SKM-1 (cell line): ENCODE data around the gene CACNA2D4.

Experiments
- DNase-seq: peaks from one replicate; lab custom pipeline; 2025; ENCODE audit not compliant: unreplicated experiment; lab: John Stamatoyannopoulos, UW

Gene CACNA2D4

DNA sequence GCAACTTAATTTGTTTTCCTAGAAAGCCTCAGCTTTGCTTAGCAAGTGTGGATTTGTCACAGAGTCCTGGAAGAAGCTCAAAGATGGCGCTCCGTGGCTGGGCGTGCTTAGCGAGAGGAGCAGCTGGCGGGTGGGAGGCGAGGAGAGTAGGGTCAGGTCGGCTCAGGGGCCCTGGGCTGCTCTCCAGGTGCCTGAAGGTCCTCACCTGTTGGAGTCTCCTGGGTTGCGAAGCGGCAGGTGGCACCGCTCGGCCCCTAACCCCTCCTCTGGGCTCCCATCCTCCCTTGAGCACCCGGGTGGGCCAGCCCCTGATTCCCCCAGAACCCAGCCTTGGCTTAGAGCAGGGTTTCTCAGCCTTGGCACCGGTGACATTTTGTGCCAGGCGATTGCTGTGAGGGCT, 73.0 kb downstream of the CACNA2D4 start:
- no peak for DNase-seq

DNA sequence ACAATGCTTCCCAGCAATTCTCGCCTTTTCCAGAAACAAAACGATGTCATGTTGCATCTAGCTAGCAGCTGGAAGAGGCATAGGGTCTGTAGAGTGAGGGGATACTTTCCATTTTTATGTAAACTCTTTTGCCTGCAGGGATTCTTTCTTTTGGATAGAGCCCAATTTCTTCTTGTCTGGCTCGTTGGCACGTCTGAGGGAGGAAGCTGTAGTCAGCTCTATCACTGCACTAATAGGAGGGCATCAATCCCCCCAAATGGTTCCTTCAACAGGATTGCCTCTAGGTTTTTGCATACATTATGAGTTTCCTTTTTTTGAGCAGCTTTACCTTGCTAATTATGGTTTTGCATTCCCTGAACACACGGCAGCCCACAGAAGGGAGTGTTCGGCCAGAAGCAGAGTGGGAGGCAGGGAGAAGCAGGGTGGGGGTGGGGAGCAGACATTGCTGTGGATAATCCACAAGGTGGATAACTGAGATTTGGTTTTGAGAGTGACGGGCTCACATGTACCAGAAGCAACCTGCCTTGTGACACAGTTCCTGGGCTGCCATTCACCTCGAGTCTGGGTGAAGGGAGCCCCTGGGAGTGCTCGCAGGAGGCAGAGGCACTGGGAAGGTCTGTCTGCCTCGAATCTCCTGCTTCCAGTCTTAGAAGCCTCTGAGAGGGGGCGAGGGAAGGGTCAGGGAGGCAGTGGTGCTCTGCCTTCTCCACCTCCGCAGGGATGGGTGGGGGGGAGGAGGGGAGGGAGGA, 73.6 kb downstream of the CACNA2D4 start:
- no peak for DNase-seq

DNA sequence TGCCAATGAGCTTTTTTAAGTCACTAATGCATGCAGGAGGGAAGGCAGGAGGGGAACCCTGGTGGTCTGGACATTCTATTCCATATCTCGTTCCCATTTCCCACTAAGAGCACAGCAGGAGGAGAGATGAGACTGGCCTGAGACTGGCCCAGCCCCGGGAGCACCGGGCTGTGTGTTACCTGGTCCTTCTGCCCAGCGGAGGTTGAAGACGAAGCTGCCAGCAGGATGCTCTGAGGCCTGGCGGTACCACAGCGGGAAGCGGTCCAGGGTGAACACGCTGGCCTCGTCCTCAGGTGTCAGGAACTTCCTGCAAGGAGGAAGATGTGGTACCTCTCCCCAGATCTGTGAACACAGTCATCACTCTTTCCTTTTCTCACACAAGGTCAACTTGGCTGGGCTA, 74.2 kb downstream of the CACNA2D4 start:
- DNase-seq = no peak

DNA sequence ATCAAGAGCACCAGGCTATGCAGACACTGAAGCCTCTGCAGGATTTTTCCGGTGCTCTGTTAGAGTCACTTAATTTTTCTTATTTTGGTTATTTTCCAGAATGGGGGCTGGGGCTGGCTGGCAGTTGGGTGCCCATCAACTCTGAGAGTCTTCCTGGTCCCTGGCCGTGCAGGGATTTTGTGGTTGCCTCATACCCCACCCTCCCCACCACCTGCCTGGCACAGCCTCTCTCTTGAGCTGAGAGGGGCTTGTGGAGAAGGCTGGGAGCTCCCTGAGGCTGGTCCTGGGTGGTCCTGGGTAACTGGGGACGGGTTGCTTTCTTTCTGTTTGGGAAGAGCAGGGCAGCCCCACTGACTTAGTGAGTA, 74.8 kb downstream of the CACNA2D4 start:
- no peak for DNase-seq

DNA sequence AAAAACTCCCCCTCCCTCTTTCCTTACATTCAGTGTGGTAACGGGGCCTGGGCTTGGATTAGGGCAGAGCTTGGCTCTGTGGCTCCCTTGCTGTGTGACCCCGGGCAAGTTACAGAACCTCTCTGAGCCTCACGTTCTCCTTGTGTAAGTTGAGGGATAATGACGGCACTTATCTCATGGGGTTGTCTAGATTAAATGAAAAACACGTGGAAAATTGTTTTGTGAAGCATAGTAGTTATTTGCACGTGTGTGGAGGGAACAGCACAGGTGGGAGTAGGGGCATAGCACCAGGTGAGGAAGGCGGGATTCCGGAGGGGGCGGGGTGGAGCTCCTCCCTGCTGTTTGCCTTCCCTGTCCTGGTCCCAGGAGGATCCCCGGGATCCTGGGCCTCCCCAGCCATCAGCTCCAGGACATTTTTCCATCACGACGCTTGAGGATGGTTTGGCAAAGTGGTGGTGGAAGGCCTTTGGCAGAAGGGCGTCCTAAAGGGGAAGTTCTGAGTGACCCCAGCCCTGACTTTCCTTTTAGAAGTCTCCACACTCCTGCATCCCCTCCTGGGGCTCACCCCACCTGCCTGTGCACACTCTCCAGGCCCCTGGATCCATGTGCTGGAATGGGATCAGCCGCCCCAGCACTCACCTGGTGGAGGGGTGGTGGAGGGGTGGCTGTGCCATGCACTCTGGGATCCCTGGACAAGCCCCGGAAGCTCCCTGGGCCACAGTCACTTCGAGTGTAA, 75.4 kb downstream of the CACNA2D4 start:
- DNase-seq = no peak

DNA sequence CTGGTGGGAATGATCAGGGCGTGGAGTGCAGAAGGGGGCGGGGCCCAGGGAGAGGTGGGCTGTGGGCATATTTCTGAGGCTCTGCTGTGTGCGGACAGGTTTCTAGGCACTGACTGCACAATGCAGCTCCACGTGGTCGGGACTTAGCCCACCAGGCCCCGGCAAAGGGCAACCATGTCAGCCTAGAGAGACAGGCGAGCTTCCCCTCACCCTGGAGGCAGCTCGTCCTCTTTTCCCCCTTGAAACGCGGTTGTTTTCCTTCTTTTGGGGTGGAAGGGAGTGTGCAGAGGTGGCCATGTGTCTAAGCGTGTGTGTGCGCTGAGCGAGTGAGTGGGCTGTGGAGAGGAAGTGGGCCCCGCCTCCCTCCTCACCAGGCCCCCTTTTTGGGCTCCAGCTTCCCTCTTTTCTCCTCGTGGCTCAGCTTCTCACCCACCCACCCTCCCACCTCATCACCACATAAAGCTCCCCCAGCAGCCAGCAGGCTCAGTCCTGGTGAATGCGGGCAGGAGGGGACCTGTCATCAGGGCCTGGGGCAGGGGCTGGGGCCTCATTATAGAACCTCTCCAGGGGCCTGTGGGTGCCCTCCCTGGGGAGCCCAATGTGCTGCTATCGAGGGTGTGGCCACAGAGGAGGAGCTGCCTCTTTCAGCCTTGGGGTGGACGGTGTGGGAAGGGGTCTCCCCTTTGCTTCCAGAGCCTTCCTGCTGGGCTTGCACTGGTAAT, 76.1 kb downstream of the CACNA2D4 start:
- no peak for DNase-seq

DNA sequence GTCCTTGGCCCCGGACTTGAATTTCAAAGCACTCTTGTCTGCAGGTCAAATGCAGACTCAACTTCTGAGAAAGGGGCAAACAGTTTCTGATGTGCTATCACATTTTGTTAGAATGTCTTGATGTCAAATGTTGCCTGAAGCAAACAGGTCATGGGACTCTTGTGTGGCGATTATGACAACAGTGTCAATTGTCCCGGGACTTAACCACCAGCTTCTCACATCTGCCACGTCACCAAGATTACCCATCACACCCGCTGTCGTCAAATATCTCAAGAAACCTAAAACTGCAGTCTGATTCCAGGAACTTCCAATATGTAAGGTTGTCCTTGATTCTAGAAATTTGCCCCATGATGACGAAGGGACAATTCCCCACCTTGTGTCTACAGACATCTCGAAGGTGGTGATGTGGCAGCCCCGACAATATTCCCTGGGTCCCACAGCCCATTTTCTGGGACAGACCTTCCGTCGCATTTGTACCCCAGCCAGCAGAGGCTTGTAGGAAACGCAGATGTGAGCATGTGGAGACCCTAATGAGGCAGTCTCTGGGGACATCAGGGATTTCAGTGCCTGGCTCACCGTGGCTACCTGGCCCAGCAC, 76.8 kb downstream of the CACNA2D4 start:
- DNase-seq = no peak

DNA sequence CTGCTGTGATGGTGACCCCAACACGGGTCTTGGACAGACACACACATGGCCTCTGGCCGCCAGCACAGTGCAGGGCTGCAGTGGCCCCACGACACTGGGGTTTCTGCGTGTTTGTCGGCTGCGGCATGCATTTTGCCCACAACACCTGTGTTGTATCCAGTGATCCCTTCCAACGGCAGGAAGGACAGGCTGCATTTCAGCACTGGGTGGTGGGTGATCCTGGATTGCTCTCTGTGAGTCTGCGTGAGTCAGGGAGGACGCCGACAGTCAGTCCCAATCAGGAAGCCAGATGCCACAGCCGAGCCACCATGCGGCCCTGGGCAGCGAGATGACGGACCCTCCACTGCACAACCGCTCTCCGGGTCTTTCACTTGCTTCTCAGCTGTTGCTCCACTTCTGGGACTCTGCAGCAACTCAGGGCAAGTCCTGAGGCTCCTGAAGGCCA, 77.4 kb downstream of the CACNA2D4 start:
- no peak for DNase-seq

DNA sequence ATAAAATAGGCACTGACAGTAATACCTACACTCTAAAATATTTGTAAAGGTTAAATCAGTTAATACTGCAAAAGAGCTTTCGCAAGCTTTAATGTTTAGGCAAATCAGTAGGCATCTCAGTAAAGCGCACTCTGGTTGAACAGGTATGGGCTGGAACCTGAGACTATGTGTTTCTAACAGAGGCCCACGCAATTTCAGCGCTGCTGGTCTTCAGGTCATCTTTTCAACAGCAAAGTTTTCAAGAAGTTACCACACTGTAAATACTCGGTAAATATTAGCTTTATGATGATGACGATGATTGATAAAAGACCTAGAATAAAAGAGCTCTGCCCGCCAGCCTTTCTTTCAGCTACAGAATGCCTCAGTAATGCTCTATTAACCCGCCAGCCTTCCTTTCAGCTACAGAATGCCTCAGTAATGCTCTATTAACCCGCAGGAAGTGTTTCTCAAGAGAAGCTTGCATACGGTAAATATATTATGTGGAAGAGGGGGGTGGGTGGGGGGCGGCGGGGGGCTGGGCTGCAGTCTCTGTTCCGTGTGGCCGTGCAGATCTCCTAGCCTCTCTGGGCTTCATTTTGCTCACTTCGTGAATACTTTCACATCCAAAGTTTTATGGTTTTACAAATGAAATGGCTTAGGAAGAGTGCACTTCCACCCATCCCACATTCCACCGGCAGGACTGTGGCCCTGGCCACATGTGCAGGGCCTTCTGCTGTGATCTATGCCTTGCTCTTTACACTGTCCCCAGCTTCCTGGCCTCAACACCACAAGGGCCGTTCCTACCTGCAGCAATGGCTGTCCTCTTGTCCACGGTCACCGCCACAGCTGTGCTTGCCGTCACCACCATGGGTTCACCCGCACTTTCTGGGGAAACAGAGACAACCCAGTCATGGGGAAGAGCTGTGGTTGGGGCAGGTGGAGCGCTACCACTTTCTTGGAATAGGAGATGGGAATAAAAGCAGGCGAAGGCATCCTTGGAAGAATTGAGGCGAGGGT, 78.2 kb downstream of the CACNA2D4 start:
- DNase-seq = no peak

DNA sequence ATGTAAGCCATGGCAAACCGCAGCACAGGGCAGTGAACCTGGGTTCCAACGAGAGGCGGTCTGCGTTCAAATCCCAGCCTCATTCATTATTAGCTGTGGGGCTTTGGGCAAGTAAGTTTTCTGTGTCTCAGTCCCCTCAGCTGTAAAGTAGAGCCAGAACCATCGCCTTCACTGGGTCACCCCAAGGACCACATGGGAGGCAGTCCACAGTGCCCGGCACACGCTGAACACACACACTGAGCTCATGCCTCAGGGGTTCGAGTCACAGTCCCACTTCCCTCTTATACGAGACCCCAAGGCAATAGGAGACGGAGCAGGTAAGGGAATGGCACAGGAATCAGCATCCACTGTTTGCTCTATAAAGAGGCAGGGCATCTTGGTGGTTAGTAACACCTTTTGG, 79.0 kb downstream of the CACNA2D4 start:
- no peak for DNase-seq

DNA sequence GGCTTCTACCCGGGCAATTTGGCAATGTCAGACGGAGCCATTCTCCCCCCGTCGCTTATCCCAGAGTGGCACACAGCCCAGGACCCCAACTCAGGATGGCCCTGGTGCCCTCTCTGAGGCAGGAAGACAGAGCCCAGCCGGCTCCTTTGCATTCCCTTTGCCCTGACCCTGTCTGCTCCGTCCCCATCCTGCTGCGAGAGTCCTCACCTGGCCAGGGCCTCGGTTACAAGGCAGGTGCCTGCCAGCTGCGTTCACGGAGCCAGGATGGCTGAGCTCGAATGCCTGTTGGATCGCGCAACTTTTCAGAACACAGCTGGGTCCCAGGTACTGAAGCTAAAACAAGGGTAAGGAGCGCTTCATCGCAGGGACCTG, 79.5 kb downstream of the CACNA2D4 start:
- no peak for DNase-seq

DNA sequence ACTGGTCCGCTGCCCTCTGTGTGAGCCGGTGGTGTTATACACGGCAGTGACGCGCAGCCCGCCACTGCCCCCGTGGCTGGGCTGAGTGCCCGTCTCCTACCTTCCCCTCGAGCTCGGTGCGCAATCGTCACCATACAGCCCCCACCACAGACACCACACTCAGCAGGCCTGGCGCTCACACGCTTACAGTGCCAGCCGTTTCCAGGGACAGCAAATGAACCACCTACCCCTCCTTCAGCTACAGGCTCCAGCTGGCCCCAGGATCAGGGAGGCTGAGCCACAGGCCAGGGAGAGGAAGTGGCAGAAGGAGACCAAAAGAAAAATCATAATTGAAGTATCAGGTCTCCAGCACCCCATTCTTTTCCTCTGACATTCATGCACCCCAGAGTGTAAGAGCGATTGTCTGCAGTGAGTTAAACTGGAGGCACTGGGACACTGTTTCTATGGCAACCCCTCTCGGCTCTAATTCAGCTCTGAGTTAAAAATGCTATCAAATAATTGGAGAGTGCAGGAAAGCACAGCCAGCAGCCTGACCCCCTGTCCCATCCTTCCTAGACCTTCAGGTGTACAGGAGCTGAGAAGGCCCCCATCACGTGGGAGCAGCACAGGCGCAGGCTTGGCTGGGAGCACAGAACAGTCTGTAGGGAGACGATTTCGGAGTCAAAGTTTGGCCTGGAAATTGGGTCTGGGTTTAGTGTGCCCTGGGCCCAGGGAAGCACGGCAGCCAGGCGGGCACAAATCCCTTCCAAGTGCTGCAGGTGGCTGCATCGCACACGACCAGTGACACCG, 80.1 kb downstream of the CACNA2D4 start:
- no peak for DNase-seq

DNA sequence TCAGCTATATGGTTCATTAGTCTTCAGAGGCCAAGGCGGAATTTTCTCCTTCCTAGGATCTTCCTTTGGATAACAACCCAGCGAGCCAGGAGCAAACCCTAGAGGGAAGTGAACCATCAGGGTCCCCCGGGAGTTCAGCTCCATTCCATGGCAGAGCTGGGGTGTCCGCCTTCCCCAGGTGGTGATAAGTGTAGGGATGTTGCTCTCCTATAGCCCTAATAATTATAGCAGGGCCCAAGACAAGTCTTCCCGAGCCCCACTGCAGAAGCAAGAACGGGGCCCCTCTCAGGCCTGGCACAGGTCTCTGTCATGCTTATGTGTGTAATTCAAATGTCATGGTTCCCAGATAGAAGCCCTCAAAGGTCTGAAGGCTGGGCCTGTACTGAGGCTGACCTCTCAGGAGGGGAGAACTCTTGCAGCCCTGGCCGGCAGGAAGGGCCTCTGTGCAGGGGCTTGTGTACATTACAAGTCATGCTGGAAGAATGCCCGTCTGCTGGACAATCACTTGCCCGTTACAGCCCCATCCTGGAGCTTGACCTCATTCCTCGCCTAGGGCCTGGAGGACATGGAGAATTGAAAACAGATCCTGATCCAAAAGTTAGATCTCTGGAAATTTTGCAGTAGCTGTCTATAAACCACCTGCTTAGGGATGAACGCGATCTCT, 80.8 kb downstream of the CACNA2D4 start:
- no peak for DNase-seq

DNA sequence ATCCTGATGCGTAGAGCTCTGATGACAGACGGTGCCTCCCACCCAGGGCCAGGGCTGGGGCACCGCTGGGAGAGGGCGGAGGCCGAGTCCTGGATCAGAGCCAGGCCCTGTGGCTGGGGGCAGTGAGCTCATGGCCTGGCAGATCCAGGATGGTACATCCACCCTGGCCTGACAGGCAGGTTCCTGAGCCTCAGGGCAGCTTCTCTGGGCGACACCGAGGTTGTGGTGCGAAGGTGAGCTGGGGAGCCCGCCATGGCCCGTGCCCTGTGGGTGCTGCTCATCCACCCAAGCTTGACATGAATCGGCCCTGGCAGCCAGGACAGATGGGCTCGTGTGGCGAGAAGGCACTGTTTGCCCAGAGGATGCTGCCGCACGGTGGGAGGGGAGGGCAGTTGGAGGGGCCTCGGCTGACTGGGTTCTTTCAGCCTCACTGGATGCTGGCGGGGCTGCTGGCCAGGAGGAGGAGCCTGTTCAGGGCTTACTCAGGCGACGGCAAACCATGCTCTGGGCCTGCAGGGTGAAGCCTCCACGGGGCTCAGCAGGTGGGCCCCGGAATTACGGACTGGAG, 81.5 kb downstream of the CACNA2D4 start:
- DNase-seq = no peak

DNA sequence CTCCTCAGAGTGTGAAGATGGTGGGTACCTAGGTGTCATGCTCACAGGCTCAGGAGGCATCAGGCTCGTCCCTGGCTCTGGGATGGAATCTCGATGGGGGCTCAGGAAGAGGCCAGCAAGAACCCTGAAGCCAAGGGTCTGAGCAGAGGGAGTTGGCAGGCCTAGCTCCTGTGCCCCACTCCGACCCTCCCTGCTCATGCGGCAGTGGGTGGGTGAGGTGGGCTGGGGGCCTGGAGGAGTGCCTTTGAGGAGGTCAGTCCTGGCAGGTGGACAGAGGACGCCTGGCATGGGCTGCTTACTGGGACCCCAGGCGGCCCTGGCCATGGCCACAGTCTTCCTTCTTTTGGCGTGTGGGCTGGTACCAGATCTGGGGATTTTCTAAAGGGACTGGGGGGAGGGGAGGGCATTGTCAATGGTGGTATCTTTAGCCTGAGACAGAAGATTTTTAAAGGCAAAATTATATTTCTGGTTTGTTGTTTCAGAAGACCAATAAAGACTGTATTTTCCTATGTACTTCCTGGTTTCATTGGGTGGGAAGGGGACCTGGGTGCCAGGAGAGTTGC, 82.1 kb downstream of the CACNA2D4 start:
- no peak for DNase-seq

DNA sequence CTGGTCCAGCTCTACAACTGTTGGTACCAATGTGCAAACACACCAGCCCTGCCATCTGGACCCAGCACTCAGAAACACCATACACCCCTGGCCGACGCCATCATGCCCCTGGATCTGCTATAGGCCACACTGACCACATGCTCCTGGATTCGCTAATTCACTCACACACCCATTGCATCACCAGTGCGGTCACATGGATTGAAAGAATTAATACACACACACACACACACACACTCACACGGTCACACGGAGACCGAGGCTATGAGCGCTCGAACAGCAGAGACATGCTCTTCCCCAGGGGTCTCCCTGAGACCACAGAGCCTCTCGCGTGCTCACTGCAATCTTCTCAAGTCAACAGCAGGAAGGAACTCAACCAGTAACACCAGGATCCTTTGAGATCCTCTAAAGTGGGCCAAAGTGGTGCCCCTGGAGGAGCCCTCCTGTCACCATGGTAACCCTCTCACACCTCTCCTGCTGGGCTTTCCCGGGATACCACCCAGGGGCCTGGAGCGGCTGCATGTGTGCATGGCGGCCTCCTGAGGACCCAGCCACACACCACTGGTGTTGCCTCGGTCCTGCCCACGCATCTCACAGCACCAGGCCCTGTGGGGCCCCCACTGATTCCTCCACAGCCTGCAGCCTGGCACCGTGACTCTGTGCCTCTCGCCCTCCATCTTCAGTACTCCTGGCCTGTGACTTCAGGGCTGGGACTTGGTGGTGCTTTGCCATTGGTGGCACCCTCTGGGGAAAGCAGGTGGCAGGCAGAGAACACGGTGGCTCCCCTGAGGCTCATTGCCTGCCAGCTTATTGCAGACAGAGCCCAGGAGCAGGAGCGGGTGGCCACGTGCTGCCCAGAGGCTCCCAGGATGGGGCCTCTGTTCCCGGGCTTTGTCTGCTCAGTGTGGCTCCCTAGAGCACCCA, 83.0 kb downstream of the CACNA2D4 start:
- no peak for DNase-seq

DNA sequence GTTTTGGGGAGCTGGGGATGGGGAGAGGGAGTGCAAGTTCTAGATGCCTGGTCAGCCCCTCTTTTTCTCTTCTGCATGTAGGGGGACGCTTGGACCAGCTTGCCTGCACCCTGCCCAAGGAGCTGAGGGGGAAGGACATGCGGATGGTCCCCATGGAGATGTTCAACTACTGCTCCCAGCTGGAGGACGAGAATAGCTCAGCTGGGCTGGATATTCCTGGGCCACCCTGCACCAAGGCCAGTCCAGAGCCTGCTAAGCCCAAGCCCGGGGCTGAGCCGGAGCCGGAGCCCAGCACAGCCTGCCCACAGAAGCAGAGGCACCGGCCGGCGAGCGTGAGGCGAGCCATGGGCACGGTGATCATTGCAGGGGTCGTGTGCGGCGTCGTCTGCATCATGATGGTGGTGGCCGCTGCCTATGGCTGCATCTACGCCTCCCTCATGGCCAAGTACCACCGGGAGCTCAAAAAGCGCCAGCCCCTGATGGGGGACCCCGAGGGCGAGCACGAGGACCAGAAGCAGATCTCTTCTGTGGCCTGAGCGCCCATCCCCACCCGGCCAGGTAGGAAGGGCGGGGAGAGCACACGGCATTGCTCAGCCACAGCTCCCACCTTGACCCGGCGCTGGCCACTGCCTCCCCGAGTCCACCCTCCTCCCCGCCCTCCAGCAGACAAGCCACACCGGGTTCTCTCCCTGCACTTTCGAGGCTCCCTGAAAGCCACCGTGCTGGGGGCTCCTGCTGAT, 84.1 kb downstream of the CACNA2D4 start:
- DNase-seq = no peak
